PFSK-1 (cell line): ENCODE measurements around the gene METTL26.

Source experiments
- FOXP2 ChIP-seq: optimal IDR thresholded peaks from 2 replicates; pipeline ENCODE3; 2011; ENCODE audit warnings: borderline replicate concordance, control low read depth, inconsistent platforms; ENCODE audit not compliant: insufficient read depth; ENCODE audit errors: extremely low read length, extremely low read depth
- POLR2AphosphoS5 ChIP-seq: IDR thresholded peaks from 2 replicates; pipeline ENCODE4 v1.6.1; 2012; ENCODE audit warnings: low read depth, mild to moderate bottlenecking, control low read depth, low read length, moderate library complexity
- SIN3A ChIP-seq: IDR thresholded peaks from 2 replicates; pipeline ENCODE4 v1.6.1; 2012; ENCODE audit warnings: mild to moderate bottlenecking, low read length, moderate library complexity, borderline replicate concordance; ENCODE audit not compliant: insufficient read depth
- TAF1 ChIP-seq: IDR thresholded peaks from 2 replicates; pipeline ENCODE4 v1.6.1; 2012; ENCODE audit warnings: low read length, control low read depth, borderline replicate concordance; ENCODE audit not compliant: insufficient read depth
- TF ChIP-seq, protein P1 (sequence below), 2 experiments: IDR thresholded peaks; 2 replicates each; pipeline versions ENCODE4 v1.6.1 to v1.8.0; 2011 to 2012; ENCODE audit warnings: low read depth in 2 of 2, low read length in 2 of 2, control low read depth in 1 of 2, inconsistent platforms in 1 of 2, mild to moderate bottlenecking in 1 of 2, moderate library complexity in 1 of 2; ENCODE audit not compliant: insufficient read depth in 1 of 2

Gene METTL26

DNA sequence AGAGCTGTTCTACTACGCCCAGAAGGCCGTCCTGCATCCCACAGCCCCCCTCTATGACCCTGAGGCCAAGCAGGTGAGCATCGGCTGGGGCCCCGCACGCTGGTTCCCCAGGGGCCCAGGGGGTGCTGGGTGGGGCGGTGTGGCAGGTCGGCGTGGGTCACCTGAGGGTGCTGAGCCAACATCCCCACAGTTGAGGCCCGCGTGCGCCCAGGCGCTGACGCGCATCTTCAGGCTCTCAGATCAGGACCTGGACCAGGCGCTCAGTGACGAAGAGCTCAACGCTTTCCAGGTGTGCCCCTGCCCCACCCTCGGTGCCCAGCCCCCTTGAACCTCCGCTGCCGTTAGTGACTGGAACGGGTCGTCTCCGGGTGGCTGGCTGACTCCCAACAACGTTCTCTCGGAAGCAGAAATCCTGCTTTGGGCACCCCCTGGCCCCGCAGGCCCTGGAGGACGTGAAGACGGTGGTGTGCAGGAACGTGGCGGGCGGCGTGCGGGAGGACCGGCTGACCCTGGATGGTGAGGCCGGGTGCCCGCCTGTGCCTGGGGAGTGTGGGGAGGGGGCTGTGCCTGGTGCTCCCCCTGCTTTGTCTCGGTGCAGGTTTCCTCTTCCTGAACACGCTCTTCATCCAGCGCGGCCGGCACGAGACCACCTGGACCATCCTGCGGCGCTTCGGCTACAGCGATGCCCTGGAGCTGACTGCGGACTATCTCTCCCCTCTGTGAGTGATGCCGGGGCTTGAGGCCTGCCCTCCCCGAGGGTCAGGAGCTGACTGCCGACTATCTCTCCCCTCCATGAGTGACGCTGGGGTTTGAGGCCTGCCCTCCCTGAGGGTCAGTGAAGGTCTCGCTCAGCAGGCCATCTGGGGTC, 34.6 kb upstream of the METTL26 start:
- TF ChIP-seq TAF1 (no peak), FOXP2 (no peak), SIN3A (no peak), POLR2AphosphoS5 (no peak)
- TF ChIP-seq, protein P1, sequence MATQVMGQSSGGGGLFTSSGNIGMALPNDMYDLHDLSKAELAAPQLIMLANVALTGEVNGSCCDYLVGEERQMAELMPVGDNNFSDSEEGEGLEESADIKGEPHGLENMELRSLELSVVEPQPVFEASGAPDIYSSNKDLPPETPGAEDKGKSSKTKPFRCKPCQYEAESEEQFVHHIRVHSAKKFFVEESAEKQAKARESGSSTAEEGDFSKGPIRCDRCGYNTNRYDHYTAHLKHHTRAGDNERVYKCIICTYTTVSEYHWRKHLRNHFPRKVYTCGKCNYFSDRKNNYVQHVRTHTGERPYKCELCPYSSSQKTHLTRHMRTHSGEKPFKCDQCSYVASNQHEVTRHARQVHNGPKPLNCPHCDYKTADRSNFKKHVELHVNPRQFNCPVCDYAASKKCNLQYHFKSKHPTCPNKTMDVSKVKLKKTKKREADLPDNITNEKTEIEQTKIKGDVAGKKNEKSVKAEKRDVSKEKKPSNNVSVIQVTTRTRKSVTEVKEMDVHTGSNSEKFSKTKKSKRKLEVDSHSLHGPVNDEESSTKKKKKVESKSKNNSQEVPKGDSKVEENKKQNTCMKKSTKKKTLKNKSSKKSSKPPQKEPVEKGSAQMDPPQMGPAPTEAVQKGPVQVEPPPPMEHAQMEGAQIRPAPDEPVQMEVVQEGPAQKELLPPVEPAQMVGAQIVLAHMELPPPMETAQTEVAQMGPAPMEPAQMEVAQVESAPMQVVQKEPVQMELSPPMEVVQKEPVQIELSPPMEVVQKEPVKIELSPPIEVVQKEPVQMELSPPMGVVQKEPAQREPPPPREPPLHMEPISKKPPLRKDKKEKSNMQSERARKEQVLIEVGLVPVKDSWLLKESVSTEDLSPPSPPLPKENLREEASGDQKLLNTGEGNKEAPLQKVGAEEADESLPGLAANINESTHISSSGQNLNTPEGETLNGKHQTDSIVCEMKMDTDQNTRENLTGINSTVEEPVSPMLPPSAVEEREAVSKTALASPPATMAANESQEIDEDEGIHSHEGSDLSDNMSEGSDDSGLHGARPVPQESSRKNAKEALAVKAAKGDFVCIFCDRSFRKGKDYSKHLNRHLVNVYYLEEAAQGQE (IDR thresholded peaks at IDR 0.05; ENCODE audit: insufficient read depth in 1 of 2, low read depth in 2 of 2, low read length in 2 of 2) = no peak

DNA sequence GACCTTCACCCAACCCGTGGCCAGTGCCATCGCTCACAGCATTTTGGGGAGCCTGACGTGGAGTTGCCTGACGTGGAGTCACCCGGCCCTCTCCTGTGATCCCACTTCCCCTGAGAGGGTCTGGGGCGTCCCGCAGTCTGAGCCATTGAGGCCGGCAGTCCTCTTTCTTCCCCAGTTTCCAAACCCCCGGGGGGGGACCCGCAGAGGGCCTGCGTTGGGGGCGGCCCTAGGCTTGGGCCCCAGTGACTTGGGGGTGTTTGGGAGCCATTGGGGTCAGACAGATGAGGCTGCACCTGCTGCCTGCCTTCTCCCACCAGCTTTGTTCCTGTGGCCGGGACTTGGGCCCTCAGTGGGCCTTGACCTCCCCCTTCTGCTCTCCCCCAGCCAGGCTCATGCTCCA, 33.6 kb upstream of the METTL26 start:
- no peak for TF ChIP-seq TAF1
- TF ChIP-seq, protein P1 (IDR thresholded peaks at IDR 0.05; ENCODE audit: insufficient read depth in 1 of 2, low read depth in 2 of 2, low read length in 2 of 2) = no peak
- no peak for TF ChIP-seq FOXP2
- no peak for TF ChIP-seq SIN3A
- no peak for TF ChIP-seq POLR2AphosphoS5

DNA sequence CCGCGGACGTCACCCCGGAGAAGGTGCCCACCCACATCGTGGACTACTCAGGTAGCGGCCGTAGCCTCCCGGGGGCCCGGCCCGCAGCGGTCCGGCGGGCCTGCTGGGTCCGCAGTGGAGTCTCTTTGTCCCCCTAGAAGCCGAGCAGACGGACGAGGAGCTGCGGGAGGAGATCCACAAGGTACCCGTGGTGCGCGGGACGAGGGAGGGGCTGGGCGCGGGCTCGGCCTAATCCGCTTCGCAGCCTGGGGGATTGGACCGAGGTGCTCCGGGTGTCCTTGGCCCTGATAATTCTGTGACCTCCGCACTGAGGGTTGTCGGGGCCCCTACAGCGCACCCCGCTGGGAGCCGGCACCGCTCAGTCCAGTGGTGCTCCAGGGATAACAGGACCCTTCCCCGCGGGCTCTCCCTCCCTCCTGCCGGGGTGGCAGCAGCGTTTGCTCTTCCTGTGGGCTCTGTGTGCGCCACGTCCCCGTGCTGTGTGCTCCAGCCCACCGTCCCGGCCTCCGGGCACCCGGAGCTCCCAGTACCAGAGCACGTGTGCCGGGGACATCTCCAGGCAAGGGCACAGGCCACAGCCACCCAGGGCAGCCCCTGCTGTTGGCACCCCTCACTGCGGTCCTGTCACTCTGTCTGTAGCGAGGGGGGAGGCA, 32.5 kb upstream of the METTL26 start:
- TF ChIP-seq SIN3A = no peak

DNA sequence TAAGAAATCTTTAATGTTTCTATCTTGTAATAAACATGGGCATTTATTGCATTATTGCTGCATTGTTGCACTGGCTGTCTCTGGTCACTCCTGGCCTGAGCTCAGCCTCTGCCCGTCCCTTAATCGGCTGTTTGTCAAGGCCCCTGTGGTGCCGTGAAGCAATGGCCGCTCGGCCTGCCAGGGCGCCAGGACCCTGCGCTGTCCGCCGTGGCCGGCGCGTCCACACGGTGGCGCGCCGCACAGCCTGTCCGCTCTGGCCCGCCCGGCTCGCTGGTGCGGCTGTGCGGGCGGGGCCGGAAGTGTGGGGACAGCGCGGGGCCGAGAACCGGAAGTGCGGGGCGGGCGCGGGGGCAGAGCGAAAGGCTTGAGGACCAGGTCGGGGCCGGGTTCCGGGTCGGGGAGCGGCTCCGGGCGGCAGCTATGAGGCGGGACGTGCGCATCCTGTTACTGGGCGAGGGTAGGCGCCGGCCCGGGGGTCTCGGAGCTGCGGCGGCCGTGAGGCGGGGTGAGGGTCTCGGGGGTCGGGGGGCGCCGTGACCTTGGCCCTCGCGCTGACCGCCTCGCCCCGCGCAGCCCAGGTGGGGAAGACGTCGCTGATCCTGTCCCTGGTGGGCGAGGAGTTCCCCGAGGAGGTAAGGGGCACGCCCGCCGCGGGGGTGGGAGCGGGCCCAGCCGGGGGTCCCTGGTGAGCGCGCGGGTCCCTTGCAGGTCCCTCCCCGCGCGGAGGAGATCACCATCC, 31.8 kb upstream of the METTL26 start, which contains the start of gene RHOT2:
Gene RHOT2, plus strand, starts transcription at position 353 of the 739 bp plus-strand sequence. Its CDS starts 68 bp downstream, at position 421.
- TF ChIP-seq TAF1 = peak; percentile 82; the same call in 1 of the 2 replicates
- peak; percentile 59; the same call in 1 of the 2 replicates for TF ChIP-seq SIN3A
- TF ChIP-seq, protein P1 (IDR thresholded peaks at IDR 0.05; ENCODE audit: insufficient read depth in 1 of 2, low read depth in 2 of 2, low read length in 2 of 2) = peak; percentile 35 to 49; a peak in 2 of 4 replicates
- TF ChIP-seq POLR2AphosphoS5 = peak; percentile 84
- TF ChIP-seq FOXP2 = no peak

DNA sequence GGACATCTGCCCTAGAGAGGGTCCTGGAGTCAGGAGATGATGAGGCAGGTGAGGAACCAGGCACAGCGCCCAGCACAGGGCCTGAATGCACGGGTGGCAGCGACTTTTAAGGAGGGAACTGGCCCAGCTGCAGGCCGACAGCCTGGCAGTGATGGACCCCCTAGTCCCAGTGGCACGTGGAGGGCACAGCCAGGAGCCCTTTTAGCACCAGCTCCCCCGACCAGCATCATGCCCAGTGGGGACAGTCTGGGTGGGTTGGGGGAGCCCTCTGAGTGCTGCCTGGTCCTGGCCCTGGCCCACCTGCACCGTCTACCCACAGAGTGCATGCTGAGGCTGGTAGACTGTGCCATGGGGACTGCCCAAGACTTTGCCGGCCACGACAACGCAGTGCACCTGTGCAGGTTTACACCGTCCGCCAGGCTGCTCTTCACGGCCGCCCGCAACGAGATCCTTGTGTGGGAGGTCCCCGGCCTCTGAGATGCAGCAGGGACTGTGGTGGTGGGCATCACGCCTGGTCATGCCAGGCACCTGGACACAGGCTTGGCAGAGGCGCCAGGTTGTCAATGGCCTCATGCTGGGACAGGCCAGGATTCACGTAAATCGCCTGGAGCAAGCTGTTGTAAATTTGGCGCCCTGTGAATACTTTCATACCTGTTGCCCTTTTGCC, 31.1 kb upstream of the METTL26 start:
- TF ChIP-seq POLR2AphosphoS5 = no peak
- TF ChIP-seq, protein P1 (IDR thresholded peaks at IDR 0.05; ENCODE audit: insufficient read depth in 1 of 2, low read depth in 2 of 2, low read length in 2 of 2) = no peak
- TF ChIP-seq SIN3A = no peak
- no peak for TF ChIP-seq FOXP2
- TF ChIP-seq TAF1 = no peak
